ENCODE data around the gene NXPE1.
"Not testable (repeated sequence)": the region's sequence is repeated elsewhere in the genome, so short reads cannot be mapped to it uniquely, and the experiment has no call there.

The NXPE1 gene

GRCh38 chr11:114559425-114560310 lies at the start of gene NXPE1:
TSS of gene NXPE1 (minus strand) at chr11:114559881. CDS start at chr11:114551201, 8,680 bp downstream.
- TF ChIP-seq ZNF274 (IDR thresholded peaks at IDR 0.05; ENCODE audit: low read depth, low read length), result no peak
- no peak within 1 kb of the TSS for H3K4me3 ChIP-seq (ENCODE audit: low read length)

DNA sequence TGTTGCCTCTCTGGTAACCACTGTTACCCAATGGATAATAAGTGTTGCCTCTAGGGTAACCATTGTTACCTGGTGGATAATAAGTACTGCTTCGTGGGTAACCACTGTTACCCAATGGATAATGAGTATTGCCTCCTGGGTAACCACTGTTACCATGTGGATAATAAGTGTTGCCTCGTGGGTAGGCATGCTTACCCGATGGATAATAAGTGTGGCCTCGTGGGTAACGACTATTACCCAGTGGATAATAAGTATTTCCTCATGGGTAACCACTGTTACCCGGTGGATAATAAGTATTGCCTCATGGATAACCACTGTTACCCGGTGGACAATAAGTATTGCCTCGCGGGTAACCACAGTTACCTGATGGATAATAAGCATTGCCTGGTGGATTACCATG lies 49.7 kb upstream of the NXPE1 start:
- no peak overlapping the region for H3K4me3 ChIP-seq (ENCODE audit: low read length)
- no peak for TF ChIP-seq ZNF274 (IDR thresholded peaks at IDR 0.05; ENCODE audit: low read depth, low read length)

DNA sequence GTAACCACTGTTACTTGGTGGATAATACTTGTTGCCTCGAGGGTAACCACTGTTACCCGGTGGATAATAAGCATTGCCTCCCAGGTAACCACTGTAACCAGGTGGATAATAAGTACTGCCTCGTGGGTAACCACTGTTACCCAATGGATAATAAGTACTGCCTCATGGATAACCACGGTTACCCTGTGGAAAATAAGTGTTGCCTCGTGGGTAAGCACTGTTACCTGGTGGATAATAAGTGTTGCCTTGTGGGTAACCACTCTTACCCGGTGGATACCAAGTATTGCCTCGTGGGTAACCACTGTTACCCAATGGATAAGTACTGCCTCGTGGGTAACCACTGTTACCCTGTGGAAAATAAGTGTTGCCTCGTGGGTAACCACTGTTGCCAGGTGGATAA lies 48.9 kb upstream of the NXPE1 start:
- H3K4me3 ChIP-seq (ENCODE audit: low read length), result not testable (repeated sequence)

GRCh38 chr11:114607753-114608459 lies 48.2 kb upstream of the NXPE1 start:
- H3K4me3 ChIP-seq (ENCODE audit: low read length), result no peak overlapping the region
- no peak for TF ChIP-seq ZNF274 (IDR thresholded peaks at IDR 0.05; ENCODE audit: low read depth, low read length)

GRCh38 chr11:114606802-114607075 lies 47.1 kb upstream of the NXPE1 start:
- H3K4me3 ChIP-seq (ENCODE audit: low read length), result not testable (repeated sequence)

GRCh38 chr11:114606003-114606801 lies 46.5 kb upstream of the NXPE1 start:
- TF ChIP-seq ZNF274 (IDR thresholded peaks at IDR 0.05; ENCODE audit: low read depth, low read length), result no peak
- H3K4me3 ChIP-seq (ENCODE audit: low read length), result no peak overlapping the region

- no peak for TF ChIP-seq ZNF274 (IDR thresholded peaks at IDR 0.05; ENCODE audit: low read depth, low read length)
- H3K4me3 ChIP-seq (ENCODE audit: low read length), result no peak overlapping the region
These were observed 45.7 kb upstream of the NXPE1 start for GRCh38 chr11:114605370-114605769.

GRCh38 chr11:114604886-114605285 lies 45.2 kb upstream of the NXPE1 start:
- no peak for TF ChIP-seq ZNF274 (IDR thresholded peaks at IDR 0.05; ENCODE audit: low read depth, low read length)
- no peak overlapping the region for H3K4me3 ChIP-seq (ENCODE audit: low read length)

- TF ChIP-seq ZNF274 (IDR thresholded peaks at IDR 0.05; ENCODE audit: low read depth, low read length), result no peak
- H3K4me3 ChIP-seq (ENCODE audit: low read length), result no peak overlapping the region
These were observed 44.6 kb upstream of the NXPE1 start for GRCh38 chr11:114604179-114604813.

- not testable (repeated sequence) for H3K4me3 ChIP-seq (ENCODE audit: low read length)
These were observed 43.5 kb upstream of the NXPE1 start for GRCh38 chr11:114603151-114603550.

- TF ChIP-seq ZNF274 (IDR thresholded peaks at IDR 0.05; ENCODE audit: low read depth, low read length), result no peak
These were observed 38.8 kb upstream of the NXPE1 start for GRCh38 chr11:114598461-114598860.

GRCh38 chr11:114596175-114596919 lies 36.7 kb upstream of the NXPE1 start:
- no peak overlapping the region for H3K4me3 ChIP-seq (ENCODE audit: low read length)
- no peak for TF ChIP-seq ZNF274 (IDR thresholded peaks at IDR 0.05; ENCODE audit: low read depth, low read length)

More at GRCh38 chr11:114598461-114598860, 38.8 kb upstream of the NXPE1 start:
- no peak overlapping the region for H3K4me3 ChIP-seq (ENCODE audit: low read length)

GRCh38 chr11:114595571-114595970 lies 35.9 kb upstream of the NXPE1 start, which contains the start of gene NXPE4:
TSS of gene NXPE4 (minus strand) at chr11:114595786. CDS start at chr11:114594759, 1,027 bp downstream.
- TF ChIP-seq ZNF274 (IDR thresholded peaks at IDR 0.05; ENCODE audit: low read depth, low read length), result no peak
- no peak within 1 kb of the TSS for H3K4me3 ChIP-seq (ENCODE audit: low read length)

All from GM08714 (cell line).